Measurements from ENCODE around the gene DBP.
"Not testable (repeated sequence)": the region's sequence is repeated elsewhere in the genome, so short reads cannot be mapped to it uniquely, and the experiment has no call there.

The DBP gene

DNA sequence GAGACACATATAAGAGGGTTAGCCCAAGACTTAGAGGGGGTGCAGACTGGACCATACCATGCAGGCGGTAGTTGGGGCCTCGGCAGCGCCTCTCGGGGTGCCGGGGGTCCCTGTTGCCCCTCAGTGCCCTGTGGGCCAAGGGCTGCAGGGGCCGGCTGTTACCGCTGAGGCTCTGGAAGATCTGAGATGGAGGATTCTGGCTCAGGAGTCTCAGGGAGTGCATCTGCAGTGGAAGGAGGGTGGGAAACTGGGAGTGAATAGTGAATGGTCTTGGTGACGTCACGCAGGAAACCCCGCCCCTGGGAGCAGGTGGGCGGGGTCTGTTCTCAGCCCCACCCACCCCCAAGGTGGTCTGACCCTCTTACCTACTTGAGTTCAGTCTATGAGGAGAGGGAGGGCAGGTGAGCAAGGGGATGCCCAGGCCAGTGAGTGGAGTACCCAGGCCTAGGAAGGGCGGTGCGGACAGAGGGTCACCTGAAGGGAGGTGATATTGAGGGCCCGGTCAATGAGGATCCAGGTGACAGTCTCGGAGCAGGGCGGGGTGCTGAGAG lies 1.7 kb upstream of the DBP start:
- no peak for DNase-seq

DNA sequence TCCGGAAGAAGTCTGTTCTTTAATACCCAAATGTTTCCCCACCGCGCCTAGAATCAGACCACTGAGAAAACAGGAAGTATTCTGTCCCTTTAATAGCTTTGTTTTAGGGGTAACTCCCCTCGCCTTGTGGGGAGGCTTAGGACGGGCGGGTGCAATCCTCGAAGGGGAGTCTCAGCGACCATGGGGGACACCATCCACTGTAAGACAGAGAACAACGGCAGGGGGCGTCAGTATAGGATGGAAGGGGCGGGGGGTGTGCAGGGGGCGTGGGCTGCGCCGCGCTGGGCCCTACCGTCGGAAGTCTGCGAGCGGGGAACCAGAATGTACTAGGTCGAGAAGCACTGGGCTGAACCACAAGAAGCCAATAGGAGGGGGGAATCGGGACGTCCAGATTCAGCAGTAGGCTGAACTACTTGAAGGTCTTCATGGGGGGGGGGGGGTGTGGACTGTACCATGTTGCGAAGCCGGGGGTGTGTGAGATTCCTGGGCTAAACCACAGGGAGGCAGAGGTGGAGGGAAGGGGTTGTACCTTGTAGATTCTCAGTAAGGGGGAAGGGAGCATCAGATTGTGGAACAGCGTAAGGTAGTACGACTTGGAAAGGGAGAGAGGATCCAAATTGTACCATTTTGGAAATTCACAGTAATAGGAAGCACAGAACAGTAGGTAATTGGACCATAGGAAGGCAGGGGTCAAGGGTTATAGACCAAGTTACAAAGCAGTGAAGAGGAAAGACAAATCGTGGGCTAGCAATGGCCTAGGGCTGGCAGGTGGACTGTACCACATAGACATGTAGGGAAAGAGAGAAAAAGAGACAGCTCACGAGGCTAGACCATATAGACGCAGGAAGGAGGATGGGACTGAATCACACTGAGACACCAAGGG lies 1.0 kb upstream of the DBP start:
- DNase-seq = no peak

DNA sequence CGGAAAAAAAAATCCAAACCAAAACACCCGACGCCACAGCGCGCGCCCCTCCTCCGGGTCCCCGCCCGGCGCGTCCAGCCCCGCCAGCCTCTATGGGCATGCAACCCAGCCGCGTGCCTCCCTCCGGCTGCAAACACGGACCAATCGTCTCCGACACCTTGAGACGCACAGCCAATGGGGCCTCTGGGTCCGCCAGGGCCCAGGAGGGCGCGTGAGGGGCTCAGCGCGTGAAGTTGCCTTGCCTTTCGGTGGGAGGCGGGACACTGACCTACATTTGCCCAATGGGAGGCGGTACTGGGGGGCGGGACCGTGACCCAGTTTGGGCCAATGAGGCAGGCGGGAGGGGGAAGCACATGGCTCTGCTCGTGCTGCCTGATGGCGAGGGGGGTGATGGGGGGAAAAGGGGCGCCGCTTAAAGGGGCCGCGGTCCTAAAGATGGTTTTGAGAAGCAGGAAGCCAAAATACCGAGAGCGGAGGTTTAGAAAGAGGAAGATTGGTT lies 319 bp upstream of the DBP start:
- DNase-seq = peak; percentile 100

DNA sequence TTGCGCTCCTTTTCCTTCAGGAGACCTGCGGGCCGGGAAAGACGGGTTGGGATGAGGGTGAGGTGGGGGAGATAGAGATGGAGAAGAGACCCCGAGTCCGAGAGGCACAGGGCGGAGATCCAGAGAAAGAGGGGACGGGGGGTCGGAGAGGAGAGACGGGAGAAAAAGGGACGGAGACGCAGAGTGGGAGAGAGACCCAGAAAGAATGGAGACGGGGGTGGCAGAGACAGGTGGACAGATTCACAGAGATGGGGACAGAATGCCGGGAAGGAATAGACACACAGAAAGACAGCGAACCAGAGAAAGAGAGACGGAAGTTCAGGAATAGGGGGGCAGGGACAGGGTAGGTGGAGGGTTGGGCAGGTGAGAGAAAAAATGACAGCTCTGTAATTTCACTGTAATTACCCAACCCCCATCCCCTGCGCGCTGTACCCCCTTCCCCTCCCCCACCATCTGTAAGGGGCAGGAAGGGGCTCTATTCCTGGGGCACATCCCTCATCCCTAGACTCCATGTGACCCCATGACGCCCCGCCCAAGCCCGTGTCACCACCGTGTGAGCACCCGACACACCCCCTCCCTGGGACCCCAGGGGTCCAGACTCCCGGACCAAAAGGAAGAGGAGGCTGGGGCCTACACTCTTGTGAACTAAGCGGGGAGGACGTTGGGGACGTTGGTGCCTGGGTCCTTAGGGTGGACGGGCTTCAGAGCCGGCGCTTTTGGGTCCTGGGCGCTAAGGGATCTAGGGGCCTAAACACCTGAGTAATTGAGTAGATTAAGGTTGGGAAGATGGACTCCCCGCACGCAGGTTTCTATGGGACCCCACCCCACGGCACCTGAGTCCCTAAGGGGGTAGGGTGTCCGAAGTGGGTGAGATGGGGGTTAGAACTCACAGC lies 967 bp downstream of the DBP start:
- DNase-seq = no peak

DNA sequence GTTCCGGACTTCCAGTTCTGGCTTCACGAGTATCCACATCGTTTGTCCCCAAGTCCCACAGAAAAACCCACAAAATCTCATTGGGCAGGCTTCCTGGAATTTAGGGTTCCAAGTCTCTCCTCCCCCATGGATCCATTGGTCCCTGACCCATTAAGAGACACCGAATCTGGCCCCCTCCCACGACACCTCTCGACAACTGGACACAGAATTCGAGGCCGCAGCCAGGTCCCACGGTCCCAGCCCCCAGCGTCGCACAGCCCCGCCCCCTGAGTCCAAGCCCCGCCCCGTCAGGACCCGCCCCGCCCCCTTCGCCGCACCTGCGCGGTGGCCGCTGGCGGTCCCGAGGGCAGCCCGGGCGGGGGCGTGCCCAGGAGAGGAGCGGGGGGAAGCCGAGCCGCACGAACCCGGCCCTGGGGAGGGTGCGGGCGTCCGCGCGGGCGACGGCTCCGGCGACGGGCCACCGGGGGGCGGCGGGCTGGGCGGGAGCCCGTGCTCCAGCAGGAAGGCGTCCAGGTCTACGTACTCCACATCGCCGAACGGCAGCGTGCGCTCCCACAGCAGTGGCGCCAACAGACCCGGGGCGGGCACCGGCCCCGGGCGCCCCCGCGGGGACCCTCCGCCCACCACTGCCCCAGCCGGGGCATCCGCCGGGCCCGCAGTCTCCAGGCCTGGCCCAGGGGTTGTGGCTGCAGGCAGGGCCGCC lies 1.8 kb downstream of the DBP start:
- no peak for DNase-seq

DNA sequence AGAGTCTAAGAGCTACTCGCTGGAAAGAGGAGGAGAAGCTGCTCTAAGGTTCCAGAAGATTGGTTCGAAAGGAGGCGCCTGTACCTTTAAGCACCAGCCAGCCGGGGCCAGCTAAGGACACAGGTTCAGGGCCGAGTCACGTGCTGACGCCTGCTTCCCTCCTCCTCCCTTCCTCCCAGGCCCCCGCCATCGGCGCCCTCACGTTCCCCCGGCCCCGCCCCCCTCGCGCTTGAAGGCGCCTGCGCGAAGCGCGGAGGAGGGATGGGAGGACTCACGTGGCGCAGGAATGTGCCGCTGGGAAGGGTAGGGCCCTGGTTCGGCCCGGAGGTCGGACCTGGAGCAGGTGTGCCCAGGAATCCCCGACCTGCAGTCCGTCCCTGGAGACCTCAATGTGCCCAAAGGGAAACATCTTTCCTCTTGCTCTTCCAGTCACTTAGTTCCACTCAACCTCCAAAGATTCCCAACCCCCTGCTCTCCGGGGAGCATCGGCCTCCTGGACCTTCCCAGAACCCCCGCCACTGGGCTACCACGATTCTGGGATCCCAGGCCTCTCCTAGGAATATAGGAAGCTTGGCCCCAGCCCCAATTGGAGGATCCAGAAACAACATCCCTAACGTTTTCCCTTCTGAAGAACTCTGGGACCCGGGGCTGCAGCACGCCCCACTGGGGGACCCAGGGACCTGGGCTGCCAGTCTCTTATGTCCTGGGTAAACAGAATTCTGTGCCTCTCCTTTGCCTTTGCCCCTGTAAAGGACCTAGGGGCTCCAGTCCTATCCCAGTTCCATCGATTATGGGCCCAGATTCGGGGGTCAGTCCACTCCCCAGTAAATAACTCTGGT lies 2.5 kb downstream of the DBP start:
- DNase-seq = peak; percentile 96

DNA sequence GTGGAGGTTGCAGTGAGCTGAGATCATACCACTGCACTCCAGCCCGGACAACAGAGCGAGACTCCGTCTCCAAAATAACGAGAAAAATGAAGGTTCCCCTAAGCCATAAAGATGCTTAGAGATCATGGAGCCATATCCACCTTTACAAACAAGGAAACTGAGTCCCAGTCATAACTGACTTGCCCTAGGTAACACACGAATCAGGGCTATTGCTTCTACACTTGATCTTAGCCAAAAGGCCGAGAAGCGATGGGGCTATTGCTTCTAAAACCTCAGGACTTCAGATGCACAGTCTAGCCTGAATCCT lies 3.2 kb downstream of the DBP start:
- DNase-seq = no peak

DNA sequence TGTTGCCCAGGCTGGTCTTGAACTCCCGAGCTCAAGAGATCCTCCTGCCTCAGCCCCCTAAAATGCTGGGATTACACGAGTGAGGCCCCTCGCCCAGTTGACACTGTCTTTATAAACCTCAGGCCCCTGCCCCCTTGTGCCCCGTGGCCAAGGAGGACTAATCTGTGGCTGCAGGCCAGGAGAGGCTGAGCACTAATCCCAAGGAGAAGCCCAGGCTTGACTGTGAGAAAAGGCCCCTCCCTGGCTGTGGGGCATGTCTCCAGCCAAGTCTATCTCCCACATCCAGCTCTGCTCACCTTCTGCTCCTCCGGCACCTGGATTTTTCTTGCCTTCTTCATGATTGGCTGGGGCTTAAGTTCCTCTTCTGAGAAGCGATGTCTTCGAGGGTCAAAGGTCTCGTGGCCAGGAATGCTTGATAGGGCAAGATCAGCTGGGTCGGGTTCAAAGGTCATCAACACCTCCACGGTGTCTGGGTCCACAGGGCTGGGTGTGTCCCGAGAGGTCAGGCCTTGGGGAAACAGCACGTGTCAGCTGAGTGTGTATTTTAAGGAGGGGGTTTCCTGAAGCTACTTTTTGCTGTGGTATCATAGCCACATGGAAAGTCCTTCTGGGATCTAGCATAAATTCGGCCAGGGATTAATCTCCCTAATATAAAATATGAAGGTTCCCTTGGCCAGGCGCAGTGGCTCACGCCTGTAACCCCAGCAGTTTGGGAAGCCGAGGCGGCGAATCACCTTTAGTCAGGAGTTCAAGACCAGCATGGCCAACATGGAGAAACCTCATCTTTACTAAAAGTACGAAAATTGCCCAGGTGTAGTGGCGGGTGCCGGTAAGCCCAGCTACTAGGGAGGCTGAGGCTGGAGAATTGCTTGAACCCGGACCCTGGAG lies 3.8 kb downstream of the DBP start:
- no peak for DNase-seq

DNA sequence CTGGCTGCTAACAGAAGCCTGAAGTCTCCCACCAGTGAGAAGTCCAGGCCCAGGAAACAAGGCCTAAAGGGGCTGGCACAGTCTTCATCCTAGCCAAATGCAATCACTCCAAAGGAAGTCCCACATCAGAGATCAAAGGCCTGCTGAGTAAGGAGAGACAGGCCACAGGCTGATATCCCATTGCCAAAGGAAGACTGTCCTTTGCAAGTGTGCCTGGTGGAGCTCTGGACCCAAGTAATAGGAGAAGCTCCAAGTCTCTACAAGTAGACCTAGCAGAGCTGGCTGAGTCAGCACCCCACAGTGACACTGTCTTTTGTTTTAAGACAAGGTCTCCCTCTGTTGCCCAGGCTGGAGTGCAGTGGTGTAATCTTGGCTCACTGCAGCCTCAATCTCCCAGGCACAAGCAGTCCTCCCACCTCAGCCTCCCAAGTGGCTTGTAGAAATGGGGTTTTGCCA lies 4.5 kb downstream of the DBP start:
- no peak for DNase-seq

DNA sequence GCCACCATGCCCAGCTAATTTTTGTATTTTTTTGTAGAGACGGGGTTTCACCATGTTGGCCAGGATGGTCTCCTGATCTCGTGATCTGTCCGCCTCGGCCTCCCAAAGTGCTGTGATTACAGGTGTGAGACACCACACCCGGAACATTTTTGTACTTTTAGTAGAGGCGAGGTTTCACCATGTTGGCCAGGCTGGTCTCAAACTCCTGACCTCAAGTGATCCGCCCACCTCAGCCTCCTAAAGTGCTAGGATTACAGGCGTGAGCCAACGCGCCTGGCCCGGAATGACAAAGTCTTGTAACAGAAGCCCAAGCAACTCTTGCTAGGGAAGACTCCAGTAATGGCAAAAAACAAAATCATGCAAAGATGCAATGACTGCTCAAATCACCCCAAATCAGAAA lies 4.9 kb downstream of the DBP start:
- DNase-seq = not testable (repeated sequence)

DNA sequence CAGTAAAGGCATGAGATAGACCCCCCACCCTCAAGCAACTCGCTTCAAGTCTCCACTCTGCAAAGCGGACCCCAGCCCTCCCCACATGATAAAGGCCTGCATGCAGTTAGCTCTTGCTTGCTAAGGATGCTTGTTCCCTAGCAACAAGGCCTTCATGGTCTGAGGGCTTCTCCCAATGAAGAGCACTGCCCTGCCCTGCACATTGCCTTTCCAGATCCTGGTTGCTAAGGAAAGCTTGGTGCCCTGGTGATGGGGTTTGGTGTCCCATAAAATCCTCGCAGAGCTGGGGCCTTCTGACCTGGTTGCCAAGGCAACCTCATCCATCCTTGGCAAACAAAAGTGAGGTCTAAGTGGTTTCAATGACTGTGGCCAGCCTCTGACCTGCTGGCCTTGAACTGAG lies 6.0 kb downstream of the DBP start:
- no peak for DNase-seq

DNA sequence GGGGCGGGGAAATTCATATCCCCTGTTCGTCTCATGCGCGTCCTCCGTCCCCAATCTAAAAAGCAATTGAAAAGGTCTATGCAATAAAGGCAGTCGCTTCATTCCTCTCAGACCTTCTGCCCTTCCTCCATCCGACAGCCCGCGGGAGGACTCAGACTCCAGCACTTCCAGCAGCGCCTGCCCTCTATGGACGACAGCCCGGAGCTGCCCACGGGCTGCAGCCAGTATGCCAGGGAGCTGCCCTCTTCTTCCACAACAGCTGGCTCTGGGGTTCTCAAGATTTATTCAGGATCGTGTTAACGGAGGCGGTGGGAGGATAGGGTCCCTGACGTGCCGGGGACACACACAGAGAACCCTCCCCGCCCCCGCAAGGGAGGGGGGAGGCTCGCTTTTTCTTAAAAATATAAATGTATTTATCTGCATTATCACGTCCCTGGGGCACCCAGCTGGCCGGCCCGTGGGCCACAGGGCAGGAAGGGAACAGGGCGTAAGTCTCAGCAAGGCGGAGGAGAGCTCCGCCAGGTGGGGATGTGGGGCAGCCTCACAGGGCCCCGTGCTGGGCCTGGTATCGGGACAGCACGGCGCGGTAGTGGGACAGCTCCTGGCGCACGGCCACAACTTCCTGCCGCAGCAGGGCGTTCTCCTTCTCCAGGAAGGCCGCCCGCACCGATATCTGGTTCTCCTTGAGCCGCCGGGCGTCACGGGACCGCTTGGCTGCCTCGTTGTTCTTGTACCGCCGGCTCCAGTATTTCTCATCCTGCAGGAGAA lies 6.7 kb downstream of the DBP start:
- no peak for DNase-seq

DNA sequence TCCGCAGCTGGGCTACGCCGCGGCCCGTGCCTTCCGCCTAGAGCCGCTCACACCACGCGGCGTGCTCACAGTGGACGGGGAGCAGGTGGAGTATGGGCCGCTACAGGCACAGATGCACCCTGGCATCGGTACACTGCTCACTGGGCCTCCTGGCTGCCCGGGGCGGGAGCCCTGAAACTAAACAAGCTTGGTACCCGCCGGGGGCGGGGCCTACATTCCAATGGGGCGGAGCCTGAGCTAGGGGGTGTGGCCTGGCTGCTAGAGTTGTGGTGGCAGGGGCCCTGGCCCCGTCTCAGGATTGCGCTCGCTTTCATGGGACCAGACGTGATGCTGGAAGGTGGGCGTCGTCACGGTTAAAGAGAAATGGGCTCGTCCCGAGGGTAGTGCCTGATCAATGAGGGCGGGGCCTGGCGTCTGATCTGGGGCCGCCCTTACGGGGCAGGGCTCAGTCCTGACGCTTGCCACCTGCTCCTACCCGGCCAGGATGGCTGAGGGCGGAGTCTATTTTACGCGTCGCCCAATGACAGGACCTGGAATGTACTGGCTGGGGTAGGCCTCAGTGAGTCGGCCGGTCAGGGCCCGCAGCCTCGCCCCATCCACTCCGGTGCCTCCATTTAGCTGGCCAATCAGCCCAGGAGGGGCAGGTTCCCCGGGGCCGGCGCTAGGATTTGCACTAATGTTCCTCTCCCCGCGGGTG lies 7.4 kb downstream of the DBP start:
- no peak for DNase-seq

DNA sequence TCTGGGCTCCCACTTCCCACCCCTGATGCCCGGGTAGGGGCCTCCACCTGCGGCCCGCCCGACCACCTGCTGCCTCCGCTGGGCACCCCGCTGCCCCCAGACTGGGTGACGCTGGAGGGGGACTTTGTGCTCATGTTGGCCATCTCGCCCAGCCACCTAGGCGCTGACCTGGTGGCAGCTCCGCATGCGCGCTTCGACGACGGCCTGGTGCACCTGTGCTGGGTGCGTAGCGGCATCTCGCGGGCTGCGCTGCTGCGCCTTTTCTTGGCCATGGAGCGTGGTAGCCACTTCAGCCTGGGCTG lies 7.9 kb downstream of the DBP start:
- no peak for DNase-seq

DNA sequence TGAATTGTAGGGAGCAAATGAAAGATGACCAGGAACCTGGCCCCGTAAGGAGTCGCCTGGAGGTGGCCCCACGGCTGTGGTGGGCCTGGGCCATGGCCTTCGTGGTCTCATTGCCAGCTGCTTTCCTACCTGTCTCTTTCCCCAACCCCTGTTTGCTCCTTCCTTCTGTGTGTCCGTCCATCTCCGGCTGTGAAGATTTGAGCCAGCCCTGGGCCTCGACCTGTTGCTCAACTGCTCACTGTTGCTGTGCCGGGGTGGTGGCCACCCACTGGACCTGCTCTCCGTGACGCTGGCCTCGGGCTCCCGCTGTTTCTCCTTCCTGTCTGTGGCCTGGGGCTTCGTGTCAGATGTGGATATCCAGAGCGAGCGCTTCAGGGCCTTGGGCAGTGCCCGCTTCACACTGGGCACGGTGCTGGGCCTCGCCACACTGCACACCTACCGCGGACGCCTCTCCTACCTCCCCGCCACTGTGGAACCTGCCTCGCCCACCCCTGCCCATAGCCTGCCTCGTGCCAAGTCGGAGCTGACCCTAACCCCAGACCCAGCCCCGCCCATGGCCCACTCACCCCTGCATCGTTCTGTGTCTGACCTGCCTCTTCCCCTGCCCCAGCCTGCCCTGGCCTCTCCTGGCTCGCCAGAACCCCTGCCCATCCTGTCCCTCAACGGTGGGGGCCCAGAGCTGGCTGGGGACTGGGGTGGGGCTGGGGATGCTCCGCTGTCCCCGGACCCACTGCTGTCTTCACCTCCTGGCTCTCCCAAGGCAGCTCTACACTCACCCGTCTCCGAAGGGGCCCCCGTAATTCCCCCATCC lies 8.5 kb downstream of the DBP start:
- DNase-seq = no peak

DNA sequence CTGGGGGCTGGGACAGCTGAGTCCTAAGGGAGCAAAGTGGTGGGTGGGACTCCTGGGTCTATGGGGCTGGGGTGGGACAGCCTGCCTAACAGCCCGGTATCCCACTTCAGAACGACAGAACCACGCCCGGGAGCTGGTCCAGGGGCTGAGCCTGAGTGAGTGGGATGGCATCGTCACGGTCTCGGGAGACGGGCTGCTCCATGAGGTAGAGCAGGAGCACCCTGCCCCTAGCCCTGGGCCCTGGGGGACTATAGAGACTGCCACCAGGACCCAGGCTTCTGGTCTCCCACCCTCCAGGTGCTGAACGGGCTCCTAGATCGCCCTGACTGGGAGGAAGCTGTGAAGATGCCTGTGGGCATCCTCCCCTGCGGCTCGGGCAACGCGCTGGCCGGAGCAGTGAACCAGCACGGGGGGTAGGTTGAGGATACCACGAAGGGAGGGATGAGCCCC lies 9.3 kb downstream of the DBP start:
- no peak for DNase-seq

DNA sequence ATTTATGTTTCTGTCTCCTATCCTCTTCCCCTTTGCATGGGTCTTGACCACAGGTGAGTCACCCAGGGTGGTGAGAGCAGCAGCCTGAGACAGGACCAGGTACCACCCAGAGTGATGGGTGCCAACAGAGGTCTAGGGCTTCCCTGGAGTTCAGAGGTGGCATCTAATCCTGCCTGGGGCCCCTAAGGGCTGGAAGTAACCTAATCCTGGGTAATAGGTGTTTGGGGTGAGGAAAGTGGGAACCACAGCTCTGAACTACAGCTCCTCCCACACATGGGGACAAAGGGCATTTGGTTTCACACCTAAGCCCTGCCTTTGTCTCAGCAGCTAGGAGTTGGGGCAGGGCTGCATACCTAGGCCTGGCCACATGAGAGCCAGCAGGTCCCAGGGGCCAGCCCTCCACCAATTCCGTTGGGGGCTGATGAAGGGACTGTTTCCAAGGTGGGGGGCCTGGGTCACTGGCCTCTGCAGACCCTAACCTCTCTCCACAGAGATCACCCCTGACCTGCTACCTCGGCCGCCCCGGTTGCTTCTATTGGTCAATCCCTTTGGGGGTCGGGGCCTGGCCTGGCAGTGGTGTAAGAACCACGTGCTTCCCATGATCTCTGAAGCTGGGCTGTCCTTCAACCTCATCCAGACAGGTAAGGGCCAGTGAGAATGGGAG lies 9.8 kb downstream of the DBP start:
- no peak for DNase-seq

DNA sequence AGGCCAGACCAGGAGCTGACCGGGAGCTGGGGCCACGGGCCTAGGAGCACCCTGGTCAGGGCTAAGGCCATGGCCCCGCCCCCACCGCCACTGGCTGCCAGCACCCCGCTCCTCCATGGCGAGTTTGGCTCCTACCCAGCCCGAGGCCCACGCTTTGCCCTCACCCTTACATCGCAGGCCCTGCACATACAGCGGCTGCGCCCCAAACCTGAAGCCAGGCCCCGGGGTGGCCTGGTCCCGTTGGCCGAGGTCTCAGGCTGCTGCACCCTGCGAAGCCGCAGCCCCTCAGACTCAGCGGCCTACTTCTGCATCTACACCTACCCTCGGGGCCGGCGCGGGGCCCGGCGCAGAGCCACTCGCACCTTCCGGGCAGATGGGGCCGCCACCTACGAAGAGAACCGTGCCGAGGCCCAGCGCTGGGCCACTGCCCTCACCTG lies 11.3 kb downstream of the DBP start:
- DNase-seq = no peak
